GM21515 (cell line): ENCODE results near the gene ASCL2.
"Not testable (repeated sequence)": the region's sequence is repeated elsewhere in the genome, so short reads cannot be mapped to it uniquely, and the experiment has no call there.

ENCODE experiments used
- ATAC-seq: cut with Tn5 transposase; IDR thresholded peaks from one replicate; pipeline ENCODE4 v1.9.1; 2021; ENCODE audit not compliant: unreplicated experiment

Gene ASCL2

GRCh38 chr11:2237457-2238238, 32.7 kb downstream of the ASCL2 start:
- no peak for ATAC-seq

DNA sequence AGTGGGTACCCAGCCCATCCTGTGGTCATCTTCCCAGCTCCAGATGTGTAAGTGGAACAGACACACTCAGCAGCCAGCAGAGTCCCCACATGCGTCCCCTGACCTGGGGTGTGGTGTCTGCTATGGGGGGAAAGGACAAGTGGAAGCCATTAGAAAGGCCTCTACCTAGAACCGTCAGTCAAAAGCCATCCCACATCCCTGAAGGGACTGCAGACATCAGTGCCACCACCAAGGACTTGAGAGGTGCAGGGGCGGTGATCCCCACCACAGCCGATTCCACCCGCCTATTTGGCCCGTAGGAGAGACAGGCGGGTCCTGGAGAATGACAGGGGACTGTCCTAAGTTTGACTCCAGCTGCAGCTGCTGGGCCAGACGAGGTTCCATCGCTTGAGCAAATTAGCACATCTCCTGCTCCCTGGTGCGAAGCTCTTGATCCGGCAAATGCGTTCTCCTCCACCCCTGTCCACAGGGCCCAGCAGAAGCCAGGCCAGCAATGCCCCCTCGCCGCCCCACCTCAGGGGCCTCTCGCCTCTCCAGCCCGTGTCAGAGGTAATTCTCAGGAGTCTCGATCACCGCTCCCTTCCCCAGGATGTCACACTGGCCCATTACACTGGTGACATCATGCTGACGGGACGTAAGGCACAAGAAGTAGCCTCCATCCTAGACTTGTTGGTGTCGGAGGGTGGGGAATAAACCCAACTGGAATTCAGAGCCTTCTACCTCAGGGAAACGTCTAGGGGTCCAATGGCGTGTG, 33.8 kb downstream of the ASCL2 start:
- not testable (repeated sequence) for ATAC-seq

DNA sequence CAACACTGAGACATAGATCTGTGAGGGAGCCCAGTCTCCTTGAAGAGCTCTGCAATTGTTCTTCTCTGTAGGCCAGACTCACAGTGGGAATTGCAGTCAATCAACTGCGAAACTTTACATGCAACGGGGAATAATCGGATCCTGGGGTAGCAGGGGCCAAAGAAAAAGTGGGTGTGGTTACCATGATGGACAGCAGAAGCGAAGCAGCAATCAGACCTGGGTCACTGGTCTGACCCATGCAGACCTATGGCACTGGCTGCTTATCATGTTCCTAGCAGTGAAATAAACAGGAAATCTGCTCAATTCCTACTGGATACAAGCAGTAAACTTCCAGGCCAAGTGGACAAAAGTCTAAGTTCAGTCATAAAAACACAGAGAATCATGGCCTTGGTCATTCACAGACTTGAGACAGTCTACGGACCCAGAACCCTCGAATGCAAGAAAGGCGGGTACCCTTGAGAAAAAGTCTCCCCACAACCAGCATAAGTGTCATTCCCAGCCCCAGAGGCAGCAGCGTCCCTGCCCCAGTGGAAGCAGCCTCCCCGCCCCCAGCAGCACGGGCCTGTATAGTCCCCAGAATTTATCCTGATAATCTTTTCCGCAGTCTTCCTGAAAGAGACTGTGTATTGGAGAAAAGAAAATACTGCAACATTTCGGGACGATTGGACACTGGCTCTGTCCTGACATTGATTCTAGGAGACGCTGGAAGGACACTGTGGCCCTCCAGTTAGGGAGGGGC, 34.6 kb downstream of the ASCL2 start:
- ATAC-seq: no peak

- no peak for ATAC-seq
These were observed 35.4 kb downstream of the ASCL2 start for GRCh38 chr11:2234963-2235362.

DNA sequence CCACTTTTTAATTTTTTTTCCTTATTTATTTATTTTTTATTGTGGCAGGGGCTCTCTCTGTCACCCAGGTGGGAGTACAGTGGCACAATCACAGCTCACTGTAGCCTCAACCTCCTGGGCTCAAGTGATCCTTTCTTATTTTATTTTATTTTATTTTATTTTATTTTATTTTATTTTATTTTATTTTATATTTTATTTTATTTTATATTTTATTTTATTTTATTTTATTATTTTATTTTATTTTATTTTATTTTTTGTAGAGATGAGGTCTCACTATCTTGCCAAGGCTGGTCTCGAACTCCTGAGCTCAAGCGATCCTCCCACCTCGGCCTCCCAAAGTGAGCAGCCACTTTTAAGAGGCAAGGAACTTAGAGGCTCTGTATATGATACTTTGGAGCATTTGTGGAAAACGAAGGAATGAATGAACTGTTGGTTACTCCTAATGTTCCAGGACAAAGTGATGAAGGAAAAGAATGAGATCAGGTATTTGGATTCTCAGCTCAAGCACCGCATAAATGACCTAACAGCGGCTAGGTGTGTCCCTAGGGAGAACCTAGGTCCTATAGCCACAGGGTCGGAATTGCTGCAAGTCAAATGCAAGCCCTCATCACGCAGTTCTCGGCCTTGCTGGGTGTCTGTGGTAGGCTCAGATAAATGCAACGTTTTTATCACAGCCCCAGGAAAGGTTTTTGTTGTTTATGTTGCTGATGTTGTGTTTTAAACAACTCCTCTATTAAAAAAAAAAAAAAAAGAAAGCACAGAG, 36.5 kb downstream of the ASCL2 start:
- no peak for ATAC-seq

DNA sequence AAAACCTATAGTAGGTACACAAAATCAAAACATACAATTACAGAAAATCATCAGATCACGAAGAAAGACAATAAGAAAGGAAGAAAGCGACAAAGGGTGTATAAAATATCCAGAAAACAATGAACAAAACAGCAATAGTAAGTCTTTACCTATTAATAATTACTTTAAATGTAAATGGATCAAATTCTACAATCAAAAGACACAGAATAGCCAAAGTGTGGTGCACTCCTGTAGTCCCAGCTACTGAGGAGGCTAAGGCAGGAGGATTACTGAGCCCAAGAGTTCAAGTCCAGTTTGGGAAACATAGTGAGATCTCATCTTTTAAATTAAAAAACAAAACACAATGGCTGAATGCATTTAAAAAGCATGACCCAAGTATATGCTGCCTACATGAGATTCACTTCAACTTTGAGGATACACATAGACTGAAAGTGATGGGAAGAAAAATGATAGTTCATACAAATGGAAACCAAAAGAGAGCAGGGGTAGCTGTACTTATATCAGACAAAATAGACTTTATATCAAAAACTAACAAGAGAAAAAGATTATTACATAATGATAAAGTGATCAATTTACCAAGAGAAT, 40.6 kb downstream of the ASCL2 start:
- ATAC-seq: no peak

- no peak for ATAC-seq
These were observed 46.1 kb downstream of the ASCL2 start for GRCh38 chr11:2224254-2224653.

DNA sequence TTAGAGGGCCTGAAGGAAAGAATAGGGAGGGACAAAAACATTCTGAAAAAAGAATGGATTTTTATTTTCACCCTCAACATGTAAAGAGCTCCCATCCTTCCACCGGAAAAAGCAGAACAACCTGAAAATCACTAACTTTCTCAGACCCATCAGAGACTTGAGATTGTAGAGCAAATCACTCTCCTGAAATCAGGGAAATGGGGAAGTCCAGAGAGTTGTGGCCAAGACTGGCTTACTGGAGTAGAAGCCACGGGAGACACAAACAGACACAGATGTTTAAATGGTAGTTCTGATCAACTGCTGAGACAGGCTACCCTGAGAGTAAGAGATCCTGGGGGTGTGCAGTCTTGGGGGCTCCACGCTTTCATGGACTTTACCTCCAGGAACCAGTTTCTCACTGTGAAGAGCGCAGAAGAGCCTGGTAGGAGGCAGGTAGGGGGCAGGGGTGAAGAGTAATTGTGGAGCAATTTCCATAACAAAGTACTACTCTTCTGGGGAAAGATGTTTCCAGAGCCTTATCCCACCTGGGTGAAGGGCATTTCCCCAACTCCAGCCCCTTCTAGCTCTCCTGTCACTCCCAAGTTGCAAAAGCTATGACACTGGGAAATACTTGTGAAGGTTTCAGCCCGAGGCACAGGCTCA, 47.1 kb downstream of the ASCL2 start:
- no peak for ATAC-seq

DNA sequence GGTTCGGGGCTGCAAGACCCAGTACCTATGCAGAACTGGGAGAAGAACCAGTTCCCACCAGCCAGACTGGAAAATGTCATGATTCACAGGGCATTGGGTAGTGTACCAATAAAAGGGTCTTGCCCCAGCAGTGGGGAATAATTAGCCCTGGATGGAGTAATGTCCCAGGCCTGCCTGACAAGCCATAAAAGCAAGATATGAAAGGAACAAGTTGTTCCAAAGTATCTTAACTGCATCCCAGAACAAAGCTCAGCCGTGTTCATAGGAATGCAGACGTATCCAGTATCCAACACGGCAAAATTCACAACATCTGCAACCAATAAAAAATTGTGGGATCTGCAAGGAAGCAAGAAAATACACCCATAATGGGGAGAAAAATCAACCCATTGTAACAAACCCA, 47.9 kb downstream of the ASCL2 start:
- ATAC-seq: no peak

GRCh38 chr11:2221591-2221990, 48.8 kb downstream of the ASCL2 start:
- no peak for ATAC-seq

GRCh38 chr11:2221024-2221423, 49.4 kb downstream of the ASCL2 start:
- no peak for ATAC-seq

- ATAC-seq: no peak
These were observed 50.1 kb downstream of the ASCL2 start for GRCh38 chr11:2220173-2220771.

DNA sequence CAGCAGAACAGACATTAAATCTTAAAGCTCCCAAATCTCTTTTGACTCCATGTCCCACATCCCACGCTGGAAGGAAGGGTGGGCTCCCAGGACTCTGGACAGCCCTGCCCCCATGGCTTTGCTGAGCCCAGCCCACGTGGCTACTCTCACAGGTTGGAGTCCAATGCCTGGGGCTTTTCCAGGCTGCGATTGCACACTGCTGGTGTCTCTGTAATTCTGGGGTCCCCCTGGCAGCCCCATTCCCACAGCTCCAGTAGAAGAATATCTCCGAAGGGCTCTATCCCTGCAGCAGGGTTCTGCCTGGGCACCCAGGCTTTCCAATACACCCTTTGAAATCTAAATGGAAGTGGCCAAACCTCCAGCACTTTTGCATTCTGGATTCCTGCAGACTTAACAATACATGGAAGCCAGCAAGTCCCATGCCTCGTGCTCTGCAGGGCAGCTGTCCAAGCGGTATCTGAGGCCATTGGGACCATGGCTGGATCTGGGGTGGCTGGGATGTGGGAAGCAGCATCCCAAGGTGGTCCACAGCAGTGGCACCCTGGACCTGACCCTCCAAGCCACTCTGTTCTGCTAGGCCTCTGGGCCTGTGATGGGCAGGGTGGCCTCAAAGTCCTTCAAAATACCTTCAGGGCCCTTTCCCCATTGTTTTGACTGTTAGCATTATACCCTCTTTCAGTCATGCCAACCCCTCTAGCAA, 50.9 kb downstream of the ASCL2 start:
- no peak for ATAC-seq
